WTC11 (cell line): Measurements from ENCODE around the gene SYCE1. TPM values are rescaled to one million over a fixed set of nuclear protein-coding genes. Genes with fewer than 3 reads are reported as not detected.
"Not testable (repeated sequence)": the region's sequence is repeated elsewhere in the genome, so short reads cannot be mapped to it uniquely, and the experiment has no call there.

Experiments used
- ATAC-seq: fragments of 200-7000 bp; cut with Tn5 transposase; 2 replicates; pipeline ENCODE4 v1.10.0; 2021; ENCODE audit warnings: mild to moderate bottlenecking, moderate library complexity
- CTCF ChIA-PET: fragments of 300-600 bp; sonication (Branson Sonifier 250); formaldehyde crosslinking; loops from one replicate; lab custom pipeline; 2021; ENCODE audit warnings: antibody characterized with exemption; lab: Charles Lee
- POLR2A ChIA-PET: fragments of 350-600 bp; sonication (Branson Sonifier 250); formaldehyde crosslinking; loops from one replicate; lab custom pipeline; 2021; ENCODE audit warnings: antibody characterized with exemption; lab: Charles Lee
- DNase-seq: peaks from one replicate; pipeline ENCODE4 v3.0.0; 2021; ENCODE audit warnings: low spot score
- H3K27ac Mint-ChIP-seq: 2 replicates; pipeline ENCODE4 v1.8.0; 2021; ENCODE audit warnings: mixed read lengths
- H3K27me3 Mint-ChIP-seq: 2 replicates; pipeline ENCODE4 v1.8.0; 2021; ENCODE audit warnings: low read depth, mild to moderate bottlenecking, moderate library complexity, mixed read lengths
- H3K36me3 Mint-ChIP-seq: 2 replicates; pipeline ENCODE4 v1.8.0; 2021; ENCODE audit warnings: mixed read lengths
- H3K4me1 Mint-ChIP-seq: 2 replicates; pipeline ENCODE4 v1.8.0; 2022; ENCODE audit warnings: mixed read lengths
- H3K4me3 Mint-ChIP-seq: 2 replicates; pipeline ENCODE4 v1.8.0; 2021; ENCODE audit warnings: mild to moderate bottlenecking, moderate library complexity, mixed read lengths
- H3K9me3 Mint-ChIP-seq: 2 replicates; pipeline ENCODE4 v1.8.0; 2021; ENCODE audit warnings: mixed read lengths
- E2F1 ChIP-seq: sonication (generic); formaldehyde crosslinking; IDR thresholded peaks from 2 replicates; pipeline ENCODE4 v1.8.0; 2022; ENCODE audit warnings: mild to moderate bottlenecking, missing genetic modification reagents
- EMX1 ChIP-seq: fragments of 250-450 bp; sonication (Bioruptor Pico); IDR thresholded peaks from 2 replicates; pipeline ENCODE4 v1.8.0; 2021; ENCODE audit warnings: mild to moderate bottlenecking
- FOXK1 ChIP-seq: sonication (generic); formaldehyde crosslinking; IDR thresholded peaks from 2 replicates; pipeline ENCODE4 v1.8.0; 2022; ENCODE audit warnings: mild to moderate bottlenecking, moderate library complexity, missing genetic modification reagents
- GTF2I ChIP-seq: fragments of 250-450 bp; sonication (Bioruptor Pico); conservative IDR thresholded peaks from 2 replicates; pipeline ENCODE4 v1.4.0; 2021; ENCODE audit warnings: mild to moderate bottlenecking
- HMGXB4 ChIP-seq: sonication (generic); formaldehyde crosslinking; IDR thresholded peaks from 2 replicates; pipeline ENCODE4 v1.8.1; 2023; ENCODE audit warnings: mild to moderate bottlenecking, moderate library complexity, missing genetic modification reagents
- IRF2 ChIP-seq: sonication (generic); formaldehyde crosslinking; IDR thresholded peaks from 2 replicates; pipeline ENCODE4 v1.8.0; 2022; ENCODE audit warnings: low read depth, missing genetic modification reagents, borderline replicate concordance
- JAZF1 ChIP-seq: fragments of 250-450 bp; sonication (Bioruptor Pico); IDR thresholded peaks from 2 replicates; pipeline ENCODE4 v1.9.0; 2021; ENCODE audit warnings: moderate library complexity, mild to moderate bottlenecking, inconsistent platforms
- MLX ChIP-seq: sonication (generic); formaldehyde crosslinking; IDR thresholded peaks from 2 replicates; pipeline ENCODE4 v1.8.1; 2023; ENCODE audit warnings: mild to moderate bottlenecking, missing genetic modification reagents, moderate library complexity
- NFATC4 ChIP-seq: fragments of 250-450 bp; sonication (Bioruptor Pico); IDR thresholded peaks from 2 replicates; pipeline ENCODE4 v1.9.0; 2021; ENCODE audit warnings: mild to moderate bottlenecking
- NFE2L1 ChIP-seq: sonication (generic); formaldehyde crosslinking; IDR thresholded peaks from 2 replicates; pipeline ENCODE4 v1.8.1; 2023; ENCODE audit warnings: missing genetic modification reagents
- RORB ChIP-seq: fragments of 250-450 bp; sonication (Bioruptor Pico); IDR thresholded peaks from 2 replicates; pipeline ENCODE4 v1.9.0; 2021; ENCODE audit warnings: mild to moderate bottlenecking
- TEAD1 ChIP-seq: sonication (generic); formaldehyde crosslinking; IDR thresholded peaks from 2 replicates; pipeline ENCODE4 v1.8.0; 2022; ENCODE audit warnings: mild to moderate bottlenecking, missing genetic modification reagents
- USF2 ChIP-seq: sonication (generic); formaldehyde crosslinking; IDR thresholded peaks from 2 replicates; pipeline ENCODE4 v1.8.1; 2023; ENCODE audit warnings: mild to moderate bottlenecking, missing genetic modification reagents, moderate library complexity
- ZBTB21 ChIP-seq: sonication (generic); formaldehyde crosslinking; IDR thresholded peaks from 2 replicates; pipeline ENCODE4 v1.8.1; 2023; ENCODE audit warnings: mild to moderate bottlenecking, missing genetic modification reagents, borderline replicate concordance
- ZNF281 ChIP-seq: sonication (generic); formaldehyde crosslinking; IDR thresholded peaks from 2 replicates; pipeline ENCODE4 v1.8.0; 2023; ENCODE audit warnings: mild to moderate bottlenecking, missing genetic modification reagents
- ZNF416 ChIP-seq: fragments of 250-450 bp; sonication (Bioruptor Pico); IDR thresholded peaks from 2 replicates; pipeline ENCODE4 v1.9.0; 2021; ENCODE audit warnings: mild to moderate bottlenecking, inconsistent platforms
- ZNF512 ChIP-seq: sonication (generic); formaldehyde crosslinking; IDR thresholded peaks from 2 replicates; pipeline ENCODE4 v1.8.1; 2022; ENCODE audit warnings: missing genetic modification reagents, borderline replicate concordance
- ZNF671 ChIP-seq: fragments of 250-450 bp; sonication (Bioruptor Pico); IDR thresholded peaks from 2 replicates; pipeline ENCODE4 v1.8.0; 2021; ENCODE audit warnings: mild to moderate bottlenecking
- total RNA-seq: library from RNA; stranded (reverse); gene quantifications from 3 replicates; pipeline ENCODE4 v1.2.3, GENCODE V29; 2021

Gene SYCE1
- total RNA-seq, 1 experiment from 2014 or later, result not detected

GRCh38 chr10:133523631-133524203 is 41.7 kb downstream of the SYCE1 start (continued):
- TF ChIP-seq JAZF1 (CRISPR knock-in tag) (no peak), ZNF671 (CRISPR knock-in tag) (no peak), HMGXB4 (CRISPR knock-in tag) (no peak), EMX1 (CRISPR knock-in tag) (no peak), NFATC4 (no peak), IRF2 (CRISPR knock-in tag) (no peak), MLX (no peak)

- ChIA-PET CTCF (no interaction called here), POLR2A (no interaction called here)
- H3K27me3 Mint-ChIP-seq, result peaks cover 3% of the 10 kb centered on the region; the same call in 1 of the 2 replicates
- ATAC-seq (peak; percentile 87), DNase-seq (peak; percentile 60)
- no peaks in the 10 kb centered on the region for H3K4me1 Mint-ChIP-seq
- H3K9me3 Mint-ChIP-seq, result peaks cover 88% of the 10 kb centered on the region
- no peak for TF ChIP-seq FOXK1
- no peak for TF ChIP-seq TEAD1 (CRISPR knock-in tag)
- no peak for TF ChIP-seq USF2
- H3K36me3 Mint-ChIP-seq, result peaks cover 52% of the 10 kb centered on the region
- H3K4me3 Mint-ChIP-seq, result no peak overlapping the region
- H3K27ac Mint-ChIP-seq, result no peak overlapping the region
These were observed 45.1 kb downstream of the SYCE1 start for GRCh38 chr10:133520193-133520738.

GRCh38 chr10:133518517-133518916 is 46.9 kb downstream of the SYCE1 start:
- H3K4me3 Mint-ChIP-seq, DNase-seq, CTCF ChIA-PET, H3K27me3 Mint-ChIP-seq, H3K4me1 Mint-ChIP-seq, ATAC-seq, H3K27ac Mint-ChIP-seq, POLR2A ChIA-PET: not testable (repeated sequence)
- peaks cover 61% of the 10 kb centered on the region for H3K36me3 Mint-ChIP-seq
- H3K9me3 Mint-ChIP-seq, result peaks cover 89% of the 10 kb centered on the region

GRCh38 chr10:133516057-133516456 is 49.3 kb downstream of the SYCE1 start:
- H3K27ac Mint-ChIP-seq, result no peak overlapping the region
- peaks cover 90% of the 10 kb centered on the region for H3K9me3 Mint-ChIP-seq
- no peak for DNase-seq
- ATAC-seq, result no peak
- TF ChIP-seq E2F1 (CRISPR knock-in tag), result no peak
- TF ChIP-seq ZNF416 (CRISPR knock-in tag), result no peak
- no peak for TF ChIP-seq ZBTB21
- no peaks in the 10 kb centered on the region for H3K4me1 Mint-ChIP-seq
- no peak overlapping the region for H3K4me3 Mint-ChIP-seq
- ChIA-PET CTCF (no interaction called here), POLR2A (no interaction called here)
- peaks cover 3% of the 10 kb centered on the region; the same call in 1 of the 2 replicates for H3K27me3 Mint-ChIP-seq
- peaks cover 62% of the 10 kb centered on the region for H3K36me3 Mint-ChIP-seq

- Mint-ChIP-seq H3K4me1 (no peaks in the 10 kb centered on the region), H3K27me3 (no peaks in the 10 kb centered on the region), H3K36me3 (peaks cover 61% of the 10 kb centered on the region), H3K9me3 (peaks cover 90% of the 10 kb centered on the region), H3K4me3 (no peak overlapping the region), H3K27ac (no peak overlapping the region)
- ATAC-seq (no peak), DNase-seq (no peak)
- POLR2A ChIA-PET, result no interaction called here
- CTCF ChIA-PET, result no interaction called here
- TF ChIP-seq ZNF512 (CRISPR knock-in tag), result no peak
- no peak for TF ChIP-seq NFE2L1
- TF ChIP-seq RORB (CRISPR knock-in tag), result no peak
- TF ChIP-seq GTF2I (CRISPR knock-in tag), result no peak
- no peak for TF ChIP-seq ZNF281 (CRISPR knock-in tag)
These were observed 49.9 kb downstream of the SYCE1 start for GRCh38 chr10:133515471-133515870.
